H1 (cell line): ENCODE measurements around the gene FOXI1. TPM values are rescaled to one million over a fixed set of nuclear protein-coding genes. Genes with fewer than 3 reads are reported as not detected.

Experiments
- CTCF ChIA-PET: fragments of 300-600 bp; sonication (Branson Sonifier 250); formaldehyde crosslinking; loops from one replicate; lab custom pipeline; 2021; ENCODE audit not compliant: partially characterized antibody; lab: Charles Lee
- POLR2A ChIA-PET: fragments of 300-600 bp; sonication (Branson Sonifier 250); formaldehyde crosslinking; loops from one replicate; lab custom pipeline; 2021; ENCODE audit warnings: inconsistent platforms; ENCODE audit not compliant: partially characterized antibody; lab: Charles Lee
- DNase-seq, 2 experiments: peaks; one replicate each; pipeline versions ENCODE4 v3.0.0 to v3.0.0-alpha.2; 2010 to 2022; ENCODE audit warnings: low spot score in 2 of 2, low read depth in 1 of 2, mixed read lengths in 1 of 2
- FAIRE-seq: peaks from 2 replicates; lab custom pipeline; 2011; peaks lifted over from hg19 to GRCh38; lab: Jason Lieb, UNC
- H2AFZ ChIP-seq: 2 replicates; pipeline ENCODE4 v1.8.1; 2012; ENCODE audit warnings: low read length, inconsistent platforms
- H2AK5ac ChIP-seq: 2 replicates; pipeline ENCODE4 v1.6.1; 2013; ENCODE audit warnings: low read depth, low read length
- H2BK120ac ChIP-seq: replicated peaks from 2 replicates; pipeline ENCODE3; 2013; ENCODE audit warnings: low read depth, low read length, inconsistent platforms
- H2BK12ac ChIP-seq: 2 replicates; pipeline ENCODE4 v1.6.1; 2013; ENCODE audit warnings: low read depth, low read length
- H2BK15ac ChIP-seq: 2 replicates; pipeline ENCODE4 v1.6.1; 2013; ENCODE audit warnings: low read length
- H2BK20ac ChIP-seq: 2 replicates; pipeline ENCODE4 v1.6.1; 2013; ENCODE audit warnings: low read length
- H2BK5ac ChIP-seq: 2 replicates; pipeline ENCODE4 v1.6.1; 2013; ENCODE audit warnings: low read depth, low read length
- H3K14ac ChIP-seq: 2 replicates; pipeline ENCODE4 v1.6.1; 2013; ENCODE audit warnings: inconsistent platforms; ENCODE audit not compliant: insufficient read length
- H3K18ac ChIP-seq: 2 replicates; pipeline ENCODE4 v1.6.1; 2013; ENCODE audit warnings: low read length; ENCODE audit errors: extremely low read depth
- H3K23ac ChIP-seq: 2 replicates; pipeline ENCODE4 v1.6.1; 2013; ENCODE audit warnings: inconsistent platforms; ENCODE audit not compliant: insufficient read length
- H3K23me2 ChIP-seq: 2 replicates; pipeline ENCODE4 v1.6.1; 2013; ENCODE audit warnings: low read depth, low read length
- H3K27ac ChIP-seq: 2 replicates; pipeline ENCODE4 v1.6.1; 2011; ENCODE audit warnings: low read depth, low read length, inconsistent platforms
- H3K27me3 ChIP-seq, 4 experiments: replicated peaks in 1 of 4; 1 replicate in 1 of 4; 2 replicates in 3 of 4; pipeline versions ENCODE4 v1.6.1 to v1.8.1; 2011 to 2013; ENCODE audit warnings: low read length in 3 of 4, mild to moderate bottlenecking in 3 of 4, inconsistent platforms in 2 of 4, mixed read lengths in 2 of 4, moderate library complexity in 1 of 4; ENCODE audit not compliant: control insufficient read depth in 3 of 4, insufficient read depth in 3 of 4; ENCODE audit errors: extremely low read depth in 1 of 4
- H3K36me3 ChIP-seq, 4 experiments: 2 replicates each; pipeline versions ENCODE4 v1.6.1 to v1.8.1; 2011 to 2013; ENCODE audit warnings: mild to moderate bottlenecking in 4 of 4, low read length in 3 of 4, moderate library complexity in 2 of 4, control low read depth in 1 of 4, inconsistent platforms in 1 of 4; ENCODE audit not compliant: insufficient read depth in 4 of 4, control insufficient read depth in 2 of 4
- H3K4ac ChIP-seq: replicated peaks from 2 replicates; pipeline ENCODE3; 2013; ENCODE audit warnings: low read length, low read depth, mixed read lengths, inconsistent platforms; ENCODE audit not compliant: insufficient read length
- H3K4me1 ChIP-seq, 4 experiments: replicated peaks in 1 of 4; 1 replicate in 1 of 4; 2 replicates in 3 of 4; pipeline versions ENCODE4 v1.6.1 to v1.8.1; 2011 to 2013; ENCODE audit warnings: low read length in 3 of 4, inconsistent platforms in 2 of 4, mixed read lengths in 1 of 4; ENCODE audit not compliant: insufficient read depth in 4 of 4, control insufficient read depth in 3 of 4
- H3K4me2 ChIP-seq, 2 experiments: 2 replicates each; pipeline versions ENCODE4 v1.6.1 to v1.8.1; 2011 to 2013; ENCODE audit warnings: low read depth in 2 of 2, low read length in 2 of 2, control low read depth in 1 of 2, inconsistent platforms in 1 of 2, mild to moderate bottlenecking in 1 of 2; ENCODE audit not compliant: insufficient read depth in 1 of 2
- H3K4me3 ChIP-seq, 4 experiments: fragments of 200-600, 300-600 bp in 1 of 4; sonication (generic), shearing (Covaris generic), sonication (Bioruptor Twin) in 1 of 4; 2 replicates each; pipeline versions ENCODE4 v1.5.1 to v1.8.1; 2011 to 2016; ENCODE audit warnings: low read length in 4 of 4, low read depth in 3 of 4, control low read depth in 2 of 4, inconsistent platforms in 2 of 4, mild to moderate bottlenecking in 2 of 4, mixed read lengths in 1 of 4, moderate library complexity in 1 of 4; ENCODE audit not compliant: insufficient read depth in 2 of 4; ENCODE audit errors: extremely low read depth in 1 of 4
- H3K56ac ChIP-seq: replicated peaks from 2 replicates; pipeline ENCODE3; 2013; ENCODE audit warnings: low read depth, mild to moderate bottlenecking, mixed read lengths, low read length, inconsistent platforms; ENCODE audit not compliant: insufficient read length
- H3K79me1 ChIP-seq: 2 replicates; pipeline ENCODE4 v1.6.1; 2013; ENCODE audit warnings: low read depth, low read length, control low read depth
- H3K79me2 ChIP-seq, 2 experiments: 2 replicates each; pipeline versions ENCODE4 v1.6.1 to v1.8.1; 2012 to 2013; ENCODE audit warnings: low read length in 2 of 2, mild to moderate bottlenecking in 2 of 2, inconsistent platforms in 1 of 2; ENCODE audit not compliant: insufficient read depth in 2 of 2, control insufficient read depth in 1 of 2
- H3K9ac ChIP-seq, 4 experiments: replicated peaks in 1 of 4; 1 replicate in 1 of 4; 2 replicates in 3 of 4; pipeline versions ENCODE4 v1.6.1 to v1.8.1; 2011 to 2013; ENCODE audit warnings: low read depth in 3 of 4, low read length in 3 of 4, control low read depth in 2 of 4, mild to moderate bottlenecking in 2 of 4, moderate library complexity in 2 of 4, inconsistent platforms in 1 of 4; ENCODE audit errors: extremely low read depth in 1 of 4
- H3K9me3 ChIP-seq, 2 experiments: 2 replicates each; pipeline versions ENCODE4 v1.6.1 to v1.8.1; 2012 to 2013; ENCODE audit warnings: mild to moderate bottlenecking in 2 of 2, moderate library complexity in 2 of 2, control low read depth in 1 of 2, inconsistent platforms in 1 of 2, low read depth in 1 of 2, low read length in 1 of 2, mixed read lengths in 1 of 2; ENCODE audit not compliant: insufficient read depth in 2 of 2
- H4K20me1 ChIP-seq, 2 experiments: replicated peaks in 1 of 2; 2 replicates each; pipeline versions ENCODE3 to v1.8.1; 2011 to 2013; ENCODE audit warnings: inconsistent platforms in 2 of 2, low read length in 2 of 2, mild to moderate bottlenecking in 1 of 2; ENCODE audit not compliant: insufficient read depth in 2 of 2, control insufficient read depth in 1 of 2
- H4K5ac ChIP-seq: 2 replicates; pipeline ENCODE4 v1.6.1; 2013; ENCODE audit warnings: low read length, low read depth, mixed read lengths, inconsistent platforms; ENCODE audit not compliant: insufficient read length
- H4K8ac ChIP-seq: 2 replicates; pipeline ENCODE4 v1.8.0; 2013; ENCODE audit warnings: mild to moderate bottlenecking, moderate library complexity, low read length, inconsistent platforms; ENCODE audit not compliant: insufficient read depth; ENCODE audit errors: extremely low read depth
- H4K91ac ChIP-seq: replicated peaks from 2 replicates; pipeline ENCODE3; 2013; ENCODE audit warnings: low read length, mixed read lengths, inconsistent platforms; ENCODE audit not compliant: insufficient read length
- BACH1 ChIP-seq: IDR thresholded peaks from 2 replicates; pipeline ENCODE4 v1.6.1; 2012; ENCODE audit warnings: low read length, improper control_type of control experiment
- CBX5 ChIP-seq: fragments of 300-800, 300-1000 bp; sonication (generic); IDR thresholded peaks from 2 replicates; pipeline ENCODE4 v1.7.1; 2016; ENCODE audit warnings: antibody characterized with exemption, low read length, low read depth
- CEBPB ChIP-seq: IDR thresholded peaks from 2 replicates; pipeline ENCODE4 v1.6.1; 2012; ENCODE audit warnings: low read depth, low read length
- CREB1 ChIP-seq: IDR thresholded peaks from 2 replicates; pipeline ENCODE4 v1.6.1; 2012; ENCODE audit warnings: inconsistent platforms
- EGR1 ChIP-seq: IDR thresholded peaks from 2 replicates; pipeline ENCODE4 v1.6.1; 2011; ENCODE audit warnings: low read depth, low read length, borderline replicate concordance
- EP300 ChIP-seq, 2 experiments: IDR thresholded peaks; 1 replicate in 1 of 2; 2 replicates in 1 of 2; pipeline ENCODE4 v1.6.1; 2011 to 2012; ENCODE audit warnings: low read depth in 2 of 2, low read length in 2 of 2, mild to moderate bottlenecking in 2 of 2, borderline replicate concordance in 1 of 2, inconsistent platforms in 1 of 2, moderate library complexity in 1 of 2
- JUN ChIP-seq: IDR thresholded peaks from 2 replicates; pipeline ENCODE4 v1.6.1; 2011; ENCODE audit warnings: low read depth, mild to moderate bottlenecking, improper control_type of control experiment, low read length
- RNF2 ChIP-seq: fragments of 200-900, 300-1000 bp; sonication (generic); IDR thresholded peaks from 2 replicates; pipeline ENCODE4 v1.7.1; 2016; ENCODE audit warnings: borderline replicate concordance, low read depth, mild to moderate bottlenecking, antibody characterized with exemption, low read length; ENCODE audit not compliant: poor library complexity, severe bottlenecking; ENCODE audit errors: missing control alignments
- TBP ChIP-seq: IDR thresholded peaks from 2 replicates; pipeline ENCODE4 v1.6.1; 2011; ENCODE audit warnings: low read depth, low read length, improper control_type of control experiment
- WGBS, 2 experiments: shearing (Covaris generic) in 1 of 2; methylation state at CpG; one replicate each; pipeline versions ENCODE4 v1.1.6 to v1.1.7; 2013 to 2015; ENCODE audit warnings: low lambda C conversion rate in 2 of 2, mixed read lengths in 2 of 2, inconsistent platforms in 1 of 2, low coverage in 1 of 2, missing lambda C conversion rate in 1 of 2; ENCODE audit not compliant: insufficient replicate concordance in 2 of 2, insufficient coverage in 1 of 2, insufficient read length in 1 of 2; ENCODE audit errors: extremely low coverage in 1 of 2, missing lambda C conversion rate in 1 of 2; 5-methylcytosine and 5-hydroxymethylcytosine counted together
- polyA plus RNA-seq, 7 experiments: library from polyadenylated mRNA; depleted of rRNA in 3 of 7; stranded (reverse) in 5 of 7; unstranded in 2 of 7; fragments of >200 nt in 5 of 7; fragments of 200-250 nt in 2 of 7; gene quantifications; 1 replicate in 5 of 7; 2 replicates in 1 of 7; 4 replicates in 1 of 7; pipeline versions ENCODE4 v1.2.1 to v1.2.3, GENCODE V29; 2011 to 2013; ENCODE audit warnings: missing spikeins in 2 of 7, mixed read lengths in 2 of 7
- total RNA-seq: library from RNA; stranded (reverse); fragmentation: NEBNext Ultra II Directional; extraction: Animal tissue kit (Norgen Biotek cat#: 25700); gene quantifications from 2 replicates; pipeline ENCODE4 v1.2.1, GENCODE V29; 2021
- TF ChIP-seq, protein P1 (sequence below), 3 experiments: IDR thresholded peaks; 1 replicate in 2 of 3; 2 replicates in 1 of 3; pipeline versions ENCODE4 v1.5.1 to v1.6.1; 2011; ENCODE audit warnings: low read length in 3 of 3, mild to moderate bottlenecking in 3 of 3, inconsistent platforms in 2 of 3, low read depth in 1 of 3, moderate library complexity in 1 of 3; ENCODE audit not compliant: insufficient read depth in 1 of 3; ENCODE audit errors: control extremely low read depth in 1 of 3
- TF ChIP-seq, protein P2 (sequence below): IDR thresholded peaks from 2 replicates; pipeline ENCODE4 v1.6.1; 2012; ENCODE audit warnings: inconsistent platforms

FOXI1 gene
- total and polyA plus RNA-seq, 2 of the 8 experiments (the other 6 are each of a cell fraction or from before 2014, with no cell fraction given) = not detected

DNA sequence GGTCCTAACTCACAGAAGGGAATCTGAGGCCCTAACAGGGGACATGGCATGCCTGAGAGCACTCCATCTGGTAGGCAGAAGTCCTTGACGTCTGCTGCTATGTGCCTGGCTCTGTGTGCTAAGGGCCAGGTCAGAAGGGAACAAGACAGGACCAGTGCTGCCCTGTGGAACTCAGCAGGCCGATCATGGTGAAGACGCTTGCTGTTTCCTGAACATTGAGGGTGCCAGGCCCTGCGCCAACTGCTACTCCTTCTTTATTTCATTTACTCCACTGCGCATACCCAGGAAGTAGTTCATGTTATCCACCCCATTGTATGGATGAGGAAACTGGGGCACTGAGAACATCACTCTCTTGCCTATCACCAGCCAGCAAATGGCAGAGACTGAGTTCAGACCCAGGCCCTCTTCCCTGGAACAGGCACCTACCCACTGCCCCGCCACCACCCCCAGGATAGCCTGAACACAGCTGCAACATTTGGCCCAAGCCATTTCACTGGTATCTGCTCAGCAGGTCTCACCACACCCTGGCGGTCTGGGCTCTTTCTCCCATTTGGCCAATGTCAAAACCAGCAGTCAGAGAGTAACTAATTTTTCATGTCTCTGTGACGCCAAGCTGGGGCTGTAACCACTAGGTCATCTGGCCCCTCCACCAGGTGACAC, 24.8 kb upstream of the FOXI1 start:
- Histone ChIP-seq H4K20me1 (no peaks in the 10 kb centered on the region), H3K36me3 (no peaks in the 10 kb centered on the region), H3K79me2 (no peaks in the 10 kb centered on the region), H3K56ac (no peak overlapping the region), H3K4me2 (no peak overlapping the region), H3K4me1 (no peaks in the 10 kb centered on the region), H3K4ac (no peak overlapping the region), H3K9me3 (no peaks in the 10 kb centered on the region), H3K4me3 (no peak overlapping the region), H3K23me2 (no peaks in the 10 kb centered on the region), H3K9ac (no peak overlapping the region), H2BK5ac (no peak overlapping the region), H3K79me1 (no peaks in the 10 kb centered on the region), H2BK15ac (no peak overlapping the region), H2BK20ac (no peak overlapping the region), H4K8ac (no peak overlapping the region), H4K5ac (no peak overlapping the region), H3K18ac (no peak overlapping the region), H2BK12ac (no peak overlapping the region), H3K23ac (no peak overlapping the region), H2AFZ (no peak overlapping the region), H4K91ac (no peak overlapping the region), H3K27ac (no peak overlapping the region), H2AK5ac (no peak overlapping the region), H3K14ac (no peak overlapping the region), H2BK120ac (no peak overlapping the region), H3K27me3 (no peaks in the 10 kb centered on the region)
- DNase-seq (no peak), FAIRE-seq (no peak)
- CTCF ChIA-PET = interaction anchor here (1.0 to 7.6 kb wide), 3 partner anchors 9 to 145 kb away, joined by 3 to 48 read pairs (median 4); no protein-coding TSS in a partner anchor
- 84% methylated on average over 8 of the region's 8 CpGs; no CpG with 5 or more reads in 1 of the 2 experiments for WGBS, 2 experiments
- POLR2A ChIA-PET = no interaction called here
- TF ChIP-seq TBP = no peak
- no peak for TF ChIP-seq EGR1
- TF ChIP-seq JUN = no peak
- TF ChIP-seq, protein P1, sequence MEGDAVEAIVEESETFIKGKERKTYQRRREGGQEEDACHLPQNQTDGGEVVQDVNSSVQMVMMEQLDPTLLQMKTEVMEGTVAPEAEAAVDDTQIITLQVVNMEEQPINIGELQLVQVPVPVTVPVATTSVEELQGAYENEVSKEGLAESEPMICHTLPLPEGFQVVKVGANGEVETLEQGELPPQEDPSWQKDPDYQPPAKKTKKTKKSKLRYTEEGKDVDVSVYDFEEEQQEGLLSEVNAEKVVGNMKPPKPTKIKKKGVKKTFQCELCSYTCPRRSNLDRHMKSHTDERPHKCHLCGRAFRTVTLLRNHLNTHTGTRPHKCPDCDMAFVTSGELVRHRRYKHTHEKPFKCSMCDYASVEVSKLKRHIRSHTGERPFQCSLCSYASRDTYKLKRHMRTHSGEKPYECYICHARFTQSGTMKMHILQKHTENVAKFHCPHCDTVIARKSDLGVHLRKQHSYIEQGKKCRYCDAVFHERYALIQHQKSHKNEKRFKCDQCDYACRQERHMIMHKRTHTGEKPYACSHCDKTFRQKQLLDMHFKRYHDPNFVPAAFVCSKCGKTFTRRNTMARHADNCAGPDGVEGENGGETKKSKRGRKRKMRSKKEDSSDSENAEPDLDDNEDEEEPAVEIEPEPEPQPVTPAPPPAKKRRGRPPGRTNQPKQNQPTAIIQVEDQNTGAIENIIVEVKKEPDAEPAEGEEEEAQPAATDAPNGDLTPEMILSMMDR (IDR thresholded peaks at IDR 0.05; ENCODE audit: control extremely low read depth in 1 of 3, insufficient read depth in 1 of 3, low read depth in 1 of 3, low read length in 3 of 3) = no peak
- TF ChIP-seq, protein P2, sequence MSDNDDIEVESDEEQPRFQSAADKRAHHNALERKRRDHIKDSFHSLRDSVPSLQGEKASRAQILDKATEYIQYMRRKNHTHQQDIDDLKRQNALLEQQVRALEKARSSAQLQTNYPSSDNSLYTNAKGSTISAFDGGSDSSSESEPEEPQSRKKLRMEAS = no peak
- no peak for TF ChIP-seq BACH1
- TF ChIP-seq CEBPB = no peak
- no peak for TF ChIP-seq CREB1
- no peak for TF ChIP-seq CBX5
- no peak for TF ChIP-seq RNF2
- no peak for TF ChIP-seq EP300 (IDR thresholded peaks at IDR 0.05; ENCODE audit: borderline replicate concordance in 1 of 2, low read depth in 2 of 2, low read length in 2 of 2)
